Measurements from ENCODE around the gene ASGR2.
"Not testable (repeated sequence)": the region's sequence is repeated elsewhere in the genome, so short reads cannot be mapped to it uniquely, and the experiment has no call there.

The ASGR2 gene

DNA sequence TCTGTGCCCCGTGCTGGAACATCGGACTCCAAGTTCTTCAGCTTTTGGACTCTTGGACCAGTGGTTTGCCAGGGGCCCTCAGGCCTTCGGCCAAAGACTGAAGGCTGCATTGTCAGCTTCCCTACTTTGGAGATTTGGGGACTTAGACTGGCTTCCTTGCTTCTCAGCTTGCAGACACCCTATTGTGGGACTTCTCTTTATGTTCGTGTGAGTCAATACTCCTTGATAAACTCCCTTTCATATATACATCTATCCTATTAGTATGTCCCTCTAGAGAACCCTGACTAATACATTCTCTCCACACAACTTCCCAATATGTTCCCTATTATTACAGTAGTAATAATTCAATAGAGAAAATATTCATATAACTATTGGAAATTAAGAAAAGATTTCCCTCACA lies 9.2 kb upstream of the ASGR2 start:
- no peak for DNase-seq

GRCh38 chr17:7122381-7122780 lies 7.8 kb upstream of the ASGR2 start:
- no peak for DNase-seq

DNA sequence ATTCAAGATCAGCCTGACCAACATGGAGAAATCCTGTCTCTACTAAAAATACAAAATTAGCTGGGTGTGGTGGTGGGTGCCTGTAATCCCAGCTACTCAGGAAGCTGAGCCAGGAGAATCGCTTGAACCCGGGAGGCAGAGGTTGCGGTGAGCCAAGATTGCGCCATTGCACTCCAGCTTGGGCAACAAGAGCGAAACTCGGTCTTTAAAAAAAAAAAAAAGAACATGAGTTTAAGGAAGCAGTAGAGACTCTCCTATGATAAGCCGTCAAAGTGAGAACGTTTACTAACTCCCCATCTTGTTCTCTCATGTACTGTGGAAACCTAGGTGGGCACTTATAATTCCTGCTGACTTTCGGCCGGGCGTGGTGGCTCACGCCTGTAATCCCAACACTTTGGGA lies 6.0 kb upstream of the ASGR2 start:
- not testable (repeated sequence) for DNase-seq

GRCh38 chr17:7120123-7120522 lies 5.5 kb upstream of the ASGR2 start:
- no peak for DNase-seq

DNA sequence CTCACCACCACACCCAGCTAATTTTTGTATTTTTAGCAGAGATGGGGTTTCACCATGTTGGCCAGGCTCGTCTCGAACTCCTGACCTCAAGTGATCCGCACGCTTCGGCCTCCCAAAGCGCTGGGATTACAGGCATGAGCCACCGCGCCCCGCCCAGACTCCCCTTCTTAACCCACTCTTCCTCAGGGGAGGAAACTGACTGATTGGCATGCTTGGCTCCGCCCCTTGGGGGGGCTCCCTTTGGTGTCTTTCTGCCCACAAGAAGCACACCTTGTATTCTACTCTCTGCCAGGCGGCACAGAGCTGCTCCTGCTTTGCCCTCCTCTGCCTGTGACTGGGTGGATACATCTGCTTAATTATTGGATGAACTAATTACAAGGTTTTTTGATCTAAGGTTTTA lies 4.7 kb upstream of the ASGR2 start:
- DNase-seq: peak; percentile 65

GRCh38 chr17:7114875-7115614 lies 423 bp upstream of the ASGR2 start:
- no peak for DNase-seq

DNA sequence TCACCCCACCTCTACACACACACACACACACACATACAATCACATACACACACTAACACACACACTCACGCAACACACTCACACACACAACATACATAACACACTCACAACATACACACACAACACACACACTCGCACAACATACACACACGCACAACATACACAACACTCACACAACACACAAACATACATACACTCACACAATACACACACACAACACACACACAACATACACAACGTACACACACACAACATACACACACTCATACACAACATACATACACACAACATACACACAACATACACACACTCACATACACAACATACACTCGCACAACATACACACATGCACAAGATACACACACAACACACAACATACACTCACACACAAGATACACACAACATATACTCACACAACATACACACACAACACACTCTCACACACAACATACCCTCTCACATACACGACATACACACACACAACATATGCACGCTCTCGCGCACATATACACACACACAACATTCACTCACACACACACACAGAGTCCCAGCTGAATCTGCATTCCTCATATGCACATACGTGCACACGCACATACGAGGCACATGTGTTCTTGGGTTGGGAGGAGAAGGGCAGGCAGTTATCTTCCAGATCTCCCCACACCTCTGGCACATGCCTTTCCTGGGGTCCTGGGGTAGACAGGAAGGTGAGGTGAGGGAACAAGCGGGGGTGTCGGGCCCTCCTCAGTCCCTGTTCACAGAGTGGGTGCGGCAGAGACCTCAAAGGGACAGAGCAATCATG lies 1.1 kb downstream of the ASGR2 start:
- no peak for DNase-seq

GRCh38 chr17:7112510-7113108 lies 2.0 kb downstream of the ASGR2 start:
- no peak for DNase-seq

DNA sequence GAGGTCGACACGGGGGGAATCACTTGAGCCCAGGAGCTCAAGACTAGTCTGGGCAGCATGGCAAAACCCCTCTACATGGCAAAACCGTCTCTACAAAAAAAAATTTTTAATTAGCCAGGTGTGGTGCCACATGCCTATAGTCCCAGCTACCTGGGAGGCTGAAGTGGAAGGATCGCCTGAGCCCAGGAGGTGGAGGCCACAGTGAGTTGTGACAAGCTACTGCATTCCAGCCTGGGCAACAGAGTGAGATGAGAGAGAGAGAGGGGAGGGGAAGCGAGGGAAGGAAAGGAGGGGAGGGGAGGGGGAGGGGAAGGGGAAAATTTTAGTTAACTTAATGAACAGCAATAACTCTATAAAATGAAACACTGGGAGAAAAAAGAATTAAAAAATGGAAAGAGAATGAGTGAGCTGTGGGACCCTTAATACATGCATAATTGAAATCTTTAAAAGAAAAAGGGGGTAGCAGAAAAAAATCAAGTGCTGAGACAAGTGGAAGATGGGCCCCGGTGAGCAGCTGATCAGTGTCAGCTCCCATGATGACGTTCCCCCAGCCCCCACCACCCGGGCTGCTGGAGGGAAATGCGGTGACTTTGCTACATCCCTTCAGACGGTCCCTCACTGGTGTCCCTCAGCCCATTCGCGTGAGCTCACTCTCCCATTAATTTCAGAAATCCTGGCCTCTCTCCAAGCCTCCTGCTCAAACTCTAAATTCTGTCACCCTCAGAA lies 2.7 kb downstream of the ASGR2 start:
- peak; percentile 24 for DNase-seq

GRCh38 chr17:7110617-7111306 lies 3.9 kb downstream of the ASGR2 start:
- no peak for DNase-seq

- no peak for DNase-seq
These were observed 4.9 kb downstream of the ASGR2 start for GRCh38 chr17:7109461-7110322.

- no peak for DNase-seq
These were observed 5.6 kb downstream of the ASGR2 start for GRCh38 chr17:7108981-7109380.

- no peak for DNase-seq
These were observed 6.1 kb downstream of the ASGR2 start for GRCh38 chr17:7108560-7108925.

DNA sequence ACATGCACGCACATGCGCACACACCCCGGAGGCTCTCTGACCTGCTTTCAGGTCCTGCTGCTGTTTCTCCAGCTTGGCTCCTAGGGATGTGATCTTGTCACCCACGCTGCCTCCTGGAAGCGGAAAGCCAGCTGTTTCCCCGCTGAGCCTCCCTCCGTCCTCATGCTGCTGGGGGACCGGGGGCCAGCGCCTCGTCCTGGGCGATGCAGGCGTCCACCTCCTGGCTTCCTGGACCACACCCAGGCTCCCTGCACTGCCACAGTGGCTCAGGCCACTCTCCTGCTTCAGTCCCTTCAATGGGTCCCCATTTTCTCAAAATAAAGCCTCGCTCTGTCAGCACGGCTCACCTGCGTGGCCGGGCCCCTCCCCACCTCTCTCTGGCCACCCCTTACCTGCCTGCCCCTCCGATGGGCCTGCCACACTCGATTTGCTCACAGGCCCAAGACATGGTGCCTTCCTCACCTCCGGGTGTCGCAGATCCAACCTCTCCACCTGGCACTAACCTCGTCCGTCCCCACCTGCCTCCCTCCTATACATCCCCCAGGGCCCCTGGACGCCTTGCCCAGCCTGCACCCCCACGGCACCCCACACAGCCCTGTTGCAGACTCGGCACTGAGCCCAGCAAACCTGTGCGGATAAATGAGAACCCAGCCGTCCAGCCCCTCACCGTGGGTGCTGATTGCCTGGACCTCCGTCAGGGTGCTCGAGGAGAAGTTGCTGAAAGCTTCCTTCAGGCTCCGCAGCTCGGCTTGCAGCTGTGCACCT lies 6.6 kb downstream of the ASGR2 start:
- DNase-seq: no peak

GRCh38 chr17:7107012-7107754 lies 7.4 kb downstream of the ASGR2 start:
- DNase-seq: no peak

- no peak for DNase-seq
These were observed 12.2 kb downstream of the ASGR2 start for GRCh38 chr17:7102421-7102820.

- DNase-seq: no peak
These were observed 13.1 kb downstream of the ASGR2 start for GRCh38 chr17:7101531-7101930.

GRCh38 chr17:7100641-7101379 lies 13.8 kb downstream of the ASGR2 start:
- peak; percentile 70 for DNase-seq

DNA sequence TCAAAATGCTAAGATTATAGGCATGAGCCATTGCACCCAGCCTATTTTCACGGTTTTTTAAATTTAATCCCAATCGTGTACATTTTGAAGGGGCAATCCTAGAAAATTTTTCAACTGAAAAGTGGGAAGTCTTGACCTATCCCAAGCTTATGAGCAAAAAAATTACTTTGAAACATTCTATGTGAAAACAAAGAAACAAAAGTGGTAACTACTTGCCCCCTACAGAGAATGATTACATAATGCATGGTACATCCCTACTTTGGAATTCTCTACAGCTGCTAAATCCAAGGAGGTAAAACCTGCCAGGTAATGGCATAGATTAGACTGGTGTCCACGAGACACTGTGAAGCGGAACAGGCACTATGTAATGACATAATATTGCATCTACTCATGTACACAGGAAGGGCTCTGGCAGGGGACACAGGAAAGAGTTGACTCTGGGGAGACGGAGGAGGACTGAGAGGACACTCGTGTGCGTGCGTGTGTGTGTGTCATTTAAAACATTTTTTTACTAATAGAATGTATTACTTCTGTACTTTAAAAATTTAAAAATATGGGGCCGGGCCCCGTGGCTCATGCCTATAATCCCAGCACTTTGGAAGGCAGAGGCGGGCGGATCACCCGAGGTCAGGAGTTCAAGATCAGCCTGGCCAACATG lies 15.7 kb downstream of the ASGR2 start:
- DNase-seq: no peak

Data from NCI-H82 (cell line).